ENCODE data around the gene SOHLH2.

SOHLH2 gene

DNA sequence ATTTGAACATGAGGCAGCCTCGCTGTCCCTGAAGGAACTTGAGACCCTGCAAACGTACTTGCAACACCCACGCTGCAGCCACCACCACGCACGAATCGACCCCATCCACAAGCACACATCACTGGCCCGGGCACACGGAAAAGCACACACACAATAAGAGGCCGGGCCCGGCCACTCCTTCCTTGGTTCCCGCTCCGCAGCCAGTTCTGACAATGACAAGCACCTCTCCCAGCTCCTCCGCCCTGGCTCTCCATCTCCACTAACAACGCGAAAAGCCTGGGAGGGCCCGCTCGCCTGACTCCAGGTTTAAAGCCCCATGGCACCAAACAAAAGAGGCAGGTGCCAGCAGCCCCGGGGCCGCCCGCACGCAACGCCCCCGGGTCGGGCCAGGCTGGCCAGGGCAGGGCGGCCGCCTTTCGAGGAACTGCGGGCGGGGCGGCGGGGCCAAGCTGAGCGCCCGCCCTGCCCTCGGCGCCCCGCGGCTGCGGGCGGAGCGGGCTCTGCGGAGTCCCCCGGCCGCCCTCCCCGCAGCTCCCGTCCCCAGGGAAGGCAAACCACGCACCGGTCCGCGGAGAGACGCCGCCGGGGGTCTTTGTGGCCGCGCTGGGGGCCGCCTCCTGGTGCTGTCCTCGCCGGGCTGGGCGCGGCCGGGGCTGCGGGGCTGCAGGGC is 83.7 kb downstream of the SOHLH2 start:
- no peak for DNase-seq

DNA sequence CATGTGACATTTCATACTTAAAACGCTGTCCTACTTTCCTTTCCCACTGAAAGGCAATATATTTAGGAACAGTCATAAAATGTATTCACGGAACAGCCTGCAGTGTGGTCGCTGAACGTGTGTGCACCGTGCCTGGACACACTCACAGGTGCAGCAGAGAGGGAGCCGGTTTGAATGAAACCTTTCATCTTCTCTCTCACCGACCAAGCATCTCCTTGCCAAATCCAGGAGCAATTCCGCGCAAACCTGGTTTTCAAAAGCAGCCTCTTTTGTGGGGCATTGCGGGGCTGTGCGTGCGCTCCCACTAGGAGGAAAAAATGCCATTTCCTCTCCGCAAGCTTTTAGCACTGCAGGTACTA is 84.2 kb downstream of the SOHLH2 start:
- no peak for DNase-seq

DNA sequence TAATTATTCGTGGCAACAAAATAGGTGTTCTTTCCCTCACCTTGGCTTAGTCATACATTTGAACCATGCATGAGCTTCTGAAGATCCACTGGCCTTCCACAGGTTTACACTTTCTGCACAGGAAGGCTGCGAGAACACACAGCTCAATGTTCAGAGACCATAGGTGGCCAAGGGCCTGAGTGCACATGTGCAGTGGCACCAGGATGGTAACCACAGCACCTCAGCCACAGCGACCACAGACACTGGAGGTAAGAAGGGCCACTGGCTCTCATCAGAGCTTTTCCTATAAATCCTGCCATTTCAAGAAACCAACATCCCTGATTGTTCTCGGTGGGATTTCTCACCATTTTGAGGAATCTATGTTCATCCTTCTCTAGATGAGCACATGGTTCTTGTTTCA is 84.8 kb downstream of the SOHLH2 start:
- DNase-seq = no peak

DNA sequence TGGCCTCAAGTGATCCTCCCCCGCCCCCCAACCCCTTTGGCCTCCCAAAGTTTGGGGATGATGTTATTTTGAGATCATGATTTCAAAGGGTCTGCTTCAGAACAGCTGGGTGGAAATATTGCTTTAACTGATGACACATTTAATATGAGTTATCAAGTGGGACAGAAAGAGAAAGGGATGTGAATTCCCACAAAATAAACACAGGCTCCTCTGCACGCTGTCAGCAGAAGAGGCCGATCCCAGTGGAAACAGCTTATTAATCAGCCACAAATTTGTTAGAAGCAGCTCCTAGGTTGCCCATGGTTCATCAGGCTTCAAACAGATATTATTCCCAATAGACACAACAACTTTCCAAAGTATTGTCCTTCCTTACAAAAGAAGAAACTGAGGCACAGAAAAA is 87.9 kb downstream of the SOHLH2 start:
- DNase-seq = no peak

DNA sequence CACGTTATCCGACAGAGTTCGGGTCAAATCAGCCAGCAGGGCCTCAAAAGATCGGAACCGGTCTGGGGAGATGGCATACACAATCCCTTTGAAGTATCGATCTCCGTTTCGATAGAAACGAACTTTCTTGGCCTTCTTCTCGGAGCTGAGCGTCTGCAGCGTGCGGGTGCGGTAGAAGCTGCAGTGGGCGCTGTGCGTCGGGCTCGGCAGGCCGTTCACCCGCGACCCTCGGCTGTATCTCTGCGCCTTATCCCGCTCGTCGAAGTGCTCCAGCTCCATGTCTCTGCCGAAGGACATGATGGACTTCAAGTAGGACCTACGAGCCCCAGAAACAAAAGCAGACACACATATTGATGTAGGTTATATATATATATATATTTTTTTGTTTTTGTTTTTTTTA is 88.5 kb downstream of the SOHLH2 start:
- DNase-seq = no peak

DNA sequence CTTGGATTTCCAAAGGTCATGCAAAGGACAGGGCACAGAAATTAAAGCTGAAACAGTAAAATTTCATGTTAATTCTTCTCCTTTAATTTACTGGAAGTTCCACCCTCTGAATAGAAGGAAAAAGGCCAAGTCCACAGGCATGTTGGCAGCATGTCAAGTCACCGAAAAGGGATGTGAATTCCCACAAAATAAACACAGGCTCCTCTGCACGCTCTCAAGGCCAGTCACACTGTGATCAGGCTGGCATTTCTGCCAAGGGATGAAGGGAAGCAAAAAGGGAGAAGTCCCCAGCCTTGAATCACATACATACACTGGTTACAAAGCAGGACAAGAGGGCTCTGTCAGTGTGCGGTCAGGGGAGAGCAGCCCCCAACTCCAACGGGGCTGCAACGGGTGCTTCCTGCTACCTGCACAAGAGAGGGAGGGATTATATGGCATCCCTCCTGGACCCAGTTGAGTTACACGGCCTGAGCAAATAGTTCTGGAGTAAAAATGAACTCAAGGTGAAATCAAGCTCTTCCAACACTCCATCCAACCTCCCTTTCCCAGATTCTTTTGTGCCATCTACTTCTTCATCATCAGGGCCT is 90.0 kb downstream of the SOHLH2 start:
- no peak for DNase-seq
